OCI-LY1 (cell line): Measurements from ENCODE around the gene ZBTB7C.

Source experiments
- H2AFZ ChIP-seq: fragments of 200-600 bp; sonication (generic), shearing (Covaris generic); 2 replicates; pipeline ENCODE4 v1.6.0; 2014; ENCODE audit warnings: antibody characterized with exemption, mild to moderate bottlenecking, low read length
- H3F3A ChIP-seq: fragments of 200-600 bp; sonication (generic), shearing (Covaris generic); 2 replicates; pipeline ENCODE4 v1.6.0; 2014; ENCODE audit warnings: mild to moderate bottlenecking, antibody characterized with exemption, low read length, moderate library complexity; ENCODE audit not compliant: insufficient read depth
- H3K27ac ChIP-seq: fragments of 200-600 bp; sonication (generic); 2 replicates; pipeline ENCODE4 v1.5.1; 2014; ENCODE audit warnings: low read length, mixed run types, mild to moderate bottlenecking, low read depth; ENCODE audit not compliant: poor library complexity, severe bottlenecking
- H3K27me3 ChIP-seq: fragments of 200-600 bp; sonication (generic); 2 replicates; pipeline ENCODE4 v1.6.0; 2014; ENCODE audit warnings: antibody characterized with exemption, mild to moderate bottlenecking, low read length, moderate library complexity; ENCODE audit not compliant: insufficient read depth
- H3K36me3 ChIP-seq: fragments of 200-600 bp; sonication (generic); 2 replicates; pipeline ENCODE4 v1.6.1; 2014; ENCODE audit warnings: mild to moderate bottlenecking, antibody characterized with exemption, low read length, moderate library complexity, mixed read lengths; ENCODE audit not compliant: insufficient read depth
- H3K4me1 ChIP-seq: fragments of 200-600 bp; sonication (generic); 2 replicates; pipeline ENCODE4 v1.5.1; 2014; ENCODE audit warnings: mild to moderate bottlenecking, low read length, moderate library complexity; ENCODE audit not compliant: insufficient read depth, severe bottlenecking
- H3K4me2 ChIP-seq: fragments of 200-600 bp; sonication (generic), shearing (Covaris generic); 2 replicates; pipeline ENCODE4 v1.6.1; 2014; ENCODE audit warnings: low read length
- H3K4me3 ChIP-seq: fragments of 200-600 bp; sonication (generic); 2 replicates; pipeline ENCODE4 v1.5.1; 2014; ENCODE audit warnings: low read length, low read depth, mild to moderate bottlenecking, mixed read lengths; ENCODE audit not compliant: poor library complexity, severe bottlenecking
- H3K79me2 ChIP-seq: fragments of 200-600 bp; shearing (Covaris generic); 2 replicates; pipeline ENCODE4 v1.6.1; 2016; ENCODE audit warnings: mixed run types, low read length, mixed read lengths; ENCODE audit not compliant: insufficient read depth
- H3K9ac ChIP-seq: fragments of 200-600 bp; sonication (generic), shearing (Covaris generic); 2 replicates; pipeline ENCODE4 v1.6.1; 2014; ENCODE audit warnings: mild to moderate bottlenecking, low read length, mixed read lengths
- H3K9me2 ChIP-seq: fragments of 200-600 bp; sonication (generic), shearing (Covaris generic); 2 replicates; pipeline ENCODE4 v1.6.1; 2014; ENCODE audit warnings: low read depth, mild to moderate bottlenecking, low read length, mixed read lengths
- H3K9me3 ChIP-seq: fragments of 200-600 bp; shearing (Covaris generic); 2 replicates; pipeline ENCODE4 v1.6.1; 2014; ENCODE audit warnings: low read length, mixed read lengths
- H4K20me1 ChIP-seq: fragments of 200-600 bp; sonication (generic), shearing (Covaris generic); 2 replicates; pipeline ENCODE4 v1.6.0; 2016; ENCODE audit warnings: mild to moderate bottlenecking, low read length; ENCODE audit not compliant: insufficient read depth
- CTCF ChIP-seq: fragments of 200-600 bp; sonication (generic), shearing (Covaris generic); IDR thresholded peaks from 2 replicates; pipeline ENCODE4 v1.5.1; 2017; ENCODE audit warnings: mild to moderate bottlenecking, antibody characterized with exemption, low read length, moderate library complexity, mixed read lengths
- EZH2 ChIP-seq: fragments of 200-600 bp; sonication (generic), shearing (Covaris generic); IDR thresholded peaks from 2 replicates; pipeline ENCODE4 v1.8.0; 2017; ENCODE audit warnings: borderline replicate concordance, mixed run types, mild to moderate bottlenecking, antibody characterized with exemption, low read length, moderate library complexity, mixed read lengths

The ZBTB7C gene

DNA sequence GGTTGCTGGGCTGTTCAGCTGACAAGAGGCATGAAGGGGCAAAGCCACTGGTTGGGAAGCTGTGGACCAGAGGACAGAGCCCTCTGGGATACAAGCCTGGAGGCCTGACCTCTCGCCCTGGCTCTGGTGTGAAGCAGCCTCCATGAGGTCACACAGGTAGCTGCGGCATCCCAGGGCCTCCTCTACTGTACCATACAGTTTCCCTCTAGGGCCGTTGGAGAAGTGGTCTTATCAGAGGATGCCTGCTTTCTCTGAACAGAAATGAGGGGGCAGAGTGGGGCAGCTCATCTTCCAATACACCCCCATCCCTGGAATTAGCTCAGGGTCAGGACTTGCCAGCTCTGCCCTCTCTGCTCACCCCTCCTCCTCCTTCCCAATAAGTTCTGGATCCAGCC is 343.6 kb downstream of the ZBTB7C start:
- Histone ChIP-seq H3K9me3 (no peaks in the 10 kb centered on the region), H3K4me2 (no peak overlapping the region), H3K79me2 (no peaks in the 10 kb centered on the region), H3K9me2 (no peaks in the 10 kb centered on the region), H3K9ac (no peak overlapping the region), H3F3A (no peaks in the 10 kb centered on the region), H3K27me3 (no peaks in the 10 kb centered on the region), H4K20me1 (no peaks in the 10 kb centered on the region), H3K36me3 (no peaks in the 10 kb centered on the region), H3K4me3 (no peak overlapping the region), H3K27ac (no peak overlapping the region), H3K4me1 (no peaks in the 10 kb centered on the region), H2AFZ (no peak overlapping the region)
- TF ChIP-seq EZH2 (no peak), CTCF (no peak)

DNA sequence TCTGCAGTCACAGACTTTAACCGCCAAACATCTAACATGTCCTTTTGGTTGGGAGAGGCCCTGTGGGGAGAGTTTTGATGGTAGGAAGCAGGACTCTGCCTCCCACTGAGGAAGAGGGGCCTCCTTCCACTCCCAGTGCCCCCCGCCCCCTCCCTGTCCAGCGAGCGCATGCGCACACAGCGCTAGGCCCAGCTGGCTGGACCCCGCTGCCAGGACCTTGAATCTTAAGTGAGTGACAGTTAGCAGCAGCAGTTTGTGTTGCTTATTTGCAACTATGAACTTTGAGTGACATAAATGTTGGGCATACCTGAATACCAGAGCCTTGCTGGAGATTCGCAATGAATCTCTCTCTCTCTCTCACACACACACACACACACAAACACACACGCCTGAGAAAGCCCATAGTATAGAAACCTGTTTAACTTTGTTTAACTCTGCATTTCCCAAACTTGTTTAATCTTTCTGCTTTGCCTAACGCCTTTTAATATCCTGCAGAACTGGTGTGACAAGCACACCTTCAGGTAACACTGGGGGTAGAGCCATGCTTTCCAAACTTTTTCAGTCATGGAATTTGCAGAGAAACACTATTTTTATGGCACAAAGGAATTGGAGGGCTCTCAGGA is 344.1 kb downstream of the ZBTB7C start:
- no peaks in the 10 kb centered on the region for H3K36me3 ChIP-seq
- no peak overlapping the region for H2AFZ ChIP-seq
- H3K4me1 ChIP-seq = no peaks in the 10 kb centered on the region
- no peaks in the 10 kb centered on the region for H4K20me1 ChIP-seq
- no peak overlapping the region for H3K27ac ChIP-seq
- no peaks in the 10 kb centered on the region for H3K9me3 ChIP-seq
- no peak overlapping the region for H3K4me3 ChIP-seq
- no peaks in the 10 kb centered on the region for H3K9me2 ChIP-seq
- H3K27me3 ChIP-seq = no peaks in the 10 kb centered on the region
- no peak overlapping the region for H3K4me2 ChIP-seq
- no peaks in the 10 kb centered on the region for H3F3A ChIP-seq
- no peak for TF ChIP-seq EZH2
- no peak for TF ChIP-seq CTCF
- no peak overlapping the region for H3K9ac ChIP-seq
- no peaks in the 10 kb centered on the region for H3K79me2 ChIP-seq

- H3K9me3 ChIP-seq = no peaks in the 10 kb centered on the region
- no peak overlapping the region for H3K27ac ChIP-seq
- H3K4me3 ChIP-seq = no peak overlapping the region
- H3K4me2 ChIP-seq = no peak overlapping the region
- no peak overlapping the region for H2AFZ ChIP-seq
- TF ChIP-seq CTCF (no peak), EZH2 (no peak)
- H4K20me1 ChIP-seq = no peaks in the 10 kb centered on the region
- H3K27me3 ChIP-seq = no peaks in the 10 kb centered on the region
- no peaks in the 10 kb centered on the region for H3K4me1 ChIP-seq
- H3K36me3 ChIP-seq = no peaks in the 10 kb centered on the region
- H3K9me2 ChIP-seq = no peaks in the 10 kb centered on the region
- H3F3A ChIP-seq = no peaks in the 10 kb centered on the region
- no peaks in the 10 kb centered on the region for H3K79me2 ChIP-seq
- no peak overlapping the region for H3K9ac ChIP-seq
Measured at GRCh38 chr18:48061781-48062570, 347.2 kb downstream of the ZBTB7C start.
